ENCODE data around the gene ANKH.

The ANKH gene

DNA sequence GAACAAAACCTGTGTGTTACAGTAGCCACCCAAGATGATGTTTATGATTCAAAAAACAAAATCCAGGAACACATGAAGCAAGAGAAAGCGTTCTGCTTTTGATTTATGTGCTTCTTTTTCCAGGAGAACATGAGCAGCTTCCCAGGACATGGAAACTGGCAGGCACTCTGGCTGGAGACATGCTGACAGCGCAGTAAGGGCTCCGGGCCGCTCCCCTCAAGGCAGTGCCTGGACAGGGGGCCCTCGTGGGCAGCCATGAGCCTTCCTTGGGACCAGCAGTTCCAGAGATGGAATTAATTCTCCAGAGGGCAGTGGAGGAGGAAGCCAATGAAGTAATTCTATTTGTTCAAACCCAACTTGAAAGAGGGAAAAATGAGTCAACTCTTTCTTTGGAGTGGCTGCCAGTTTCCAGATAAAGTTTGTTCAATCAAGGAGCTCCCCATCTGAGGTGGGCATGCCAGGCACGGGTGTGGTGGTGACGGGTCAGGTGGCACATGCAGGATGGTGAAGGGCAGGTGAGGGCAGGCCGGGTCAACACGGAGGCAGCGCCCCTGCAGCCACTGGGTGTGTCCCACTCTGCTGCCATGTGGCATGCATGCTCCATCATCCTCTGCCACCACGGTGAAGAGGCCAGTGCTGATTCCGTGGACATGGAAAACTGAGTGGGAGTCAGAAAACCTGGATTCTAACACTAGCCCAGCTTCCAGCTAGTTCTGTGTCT, 123.2 kb downstream of the ANKH start:
- H3K36me3 ChIP-seq (ENCODE audit: insufficient read depth, low read length): peaks cover 66% of the 10 kb centered on the region
- 0 out of 2 replicates have a peak, but pooled peaks cover 2% of the 10 kb centered on the region for H3K4me1 ChIP-seq (ENCODE audit: insufficient read depth, low read length)
- no peak overlapping the region for H3K9ac ChIP-seq (ENCODE audit: low read depth, low read length)
- no peaks in the 10 kb centered on the region for H3K9me3 ChIP-seq (ENCODE audit: insufficient read depth, low read length, severe bottlenecking)
- ATAC-seq (ENCODE audit: insufficient read depth, low read depth): no peak
- no peaks in the 10 kb centered on the region for H4K20me1 ChIP-seq (ENCODE audit: insufficient read depth, low read length)
- H3K27ac ChIP-seq (ENCODE audit: low read length): no peak overlapping the region
- TF ChIP-seq, protein P1, sequence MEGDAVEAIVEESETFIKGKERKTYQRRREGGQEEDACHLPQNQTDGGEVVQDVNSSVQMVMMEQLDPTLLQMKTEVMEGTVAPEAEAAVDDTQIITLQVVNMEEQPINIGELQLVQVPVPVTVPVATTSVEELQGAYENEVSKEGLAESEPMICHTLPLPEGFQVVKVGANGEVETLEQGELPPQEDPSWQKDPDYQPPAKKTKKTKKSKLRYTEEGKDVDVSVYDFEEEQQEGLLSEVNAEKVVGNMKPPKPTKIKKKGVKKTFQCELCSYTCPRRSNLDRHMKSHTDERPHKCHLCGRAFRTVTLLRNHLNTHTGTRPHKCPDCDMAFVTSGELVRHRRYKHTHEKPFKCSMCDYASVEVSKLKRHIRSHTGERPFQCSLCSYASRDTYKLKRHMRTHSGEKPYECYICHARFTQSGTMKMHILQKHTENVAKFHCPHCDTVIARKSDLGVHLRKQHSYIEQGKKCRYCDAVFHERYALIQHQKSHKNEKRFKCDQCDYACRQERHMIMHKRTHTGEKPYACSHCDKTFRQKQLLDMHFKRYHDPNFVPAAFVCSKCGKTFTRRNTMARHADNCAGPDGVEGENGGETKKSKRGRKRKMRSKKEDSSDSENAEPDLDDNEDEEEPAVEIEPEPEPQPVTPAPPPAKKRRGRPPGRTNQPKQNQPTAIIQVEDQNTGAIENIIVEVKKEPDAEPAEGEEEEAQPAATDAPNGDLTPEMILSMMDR (IDR thresholded peaks at IDR 0.05; ENCODE audit: borderline replicate concordance, extremely low read depth, low read length, poor library complexity, severe bottlenecking): no peak
- TF ChIP-seq EZH2 (IDR thresholded peaks at IDR 0.05; ENCODE audit: borderline replicate concordance, low read depth, low read length, severe bottlenecking): no peak
- H3K4me2 ChIP-seq (ENCODE audit: insufficient read depth, low read length): no peak overlapping the region
- no peak overlapping the region for H3K4me3 ChIP-seq (ENCODE audit: low read depth in 1 of 2, low read length in 2 of 2)
- H3K79me2 ChIP-seq (ENCODE audit: insufficient read depth, low read length): no peaks in the 10 kb centered on the region
- no peaks in the 10 kb centered on the region for H3K27me3 ChIP-seq (ENCODE audit: insufficient read depth, low read length, poor library complexity)
- H2AFZ ChIP-seq (ENCODE audit: low read depth, low read length): no peak overlapping the region
- no peak for DNase-seq

DNA sequence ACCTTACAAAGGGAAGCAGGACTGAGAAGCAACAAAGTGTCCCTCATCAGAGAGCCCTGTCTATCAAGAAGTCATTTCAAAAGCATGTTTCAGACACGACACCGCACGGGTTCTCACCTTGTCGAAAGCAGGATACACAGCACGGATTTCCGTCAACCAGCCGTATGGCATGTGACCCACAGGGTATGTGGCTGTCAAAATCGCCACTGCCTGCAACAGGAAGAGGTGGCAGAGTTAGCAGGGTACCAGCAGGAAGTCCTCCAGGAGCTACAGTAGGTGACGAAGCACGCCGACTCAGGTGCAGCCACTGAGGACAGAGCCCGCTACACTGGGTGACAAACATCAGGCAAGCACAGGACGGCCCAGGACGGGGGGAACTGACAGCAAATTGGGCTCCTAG, 125.8 kb downstream of the ANKH start:
- no peak for ATAC-seq (ENCODE audit: insufficient read depth, low read depth)
- no peak for DNase-seq
- Histone ChIP-seq H3K4me3 (ENCODE audit: low read depth in 1 of 2, low read length in 2 of 2) (no peak overlapping the region), H3K4me1 (ENCODE audit: insufficient read depth, low read length) (peaks cover 26% of the 10 kb centered on the region), H3K36me3 (ENCODE audit: insufficient read depth, low read length) (peaks cover 69% of the 10 kb centered on the region), H2AFZ (ENCODE audit: low read depth, low read length) (no peak overlapping the region), H3K27ac (ENCODE audit: low read length) (no peak overlapping the region), H3K27me3 (ENCODE audit: insufficient read depth, low read length, poor library complexity) (no peaks in the 10 kb centered on the region), H4K20me1 (ENCODE audit: insufficient read depth, low read length) (peaks cover 10% of the 10 kb centered on the region), H3K79me2 (ENCODE audit: insufficient read depth, low read length) (no peaks in the 10 kb centered on the region), H3K4me2 (ENCODE audit: insufficient read depth, low read length) (no peak overlapping the region), H3K9ac (ENCODE audit: low read depth, low read length) (no peak overlapping the region), H3K9me3 (ENCODE audit: insufficient read depth, low read length, severe bottlenecking) (no peaks in the 10 kb centered on the region)
- no peak for TF ChIP-seq EZH2 (IDR thresholded peaks at IDR 0.05; ENCODE audit: borderline replicate concordance, low read depth, low read length, severe bottlenecking)
- TF ChIP-seq, protein P1 (IDR thresholded peaks at IDR 0.05; ENCODE audit: borderline replicate concordance, extremely low read depth, low read length, poor library complexity, severe bottlenecking): no peak

DNA sequence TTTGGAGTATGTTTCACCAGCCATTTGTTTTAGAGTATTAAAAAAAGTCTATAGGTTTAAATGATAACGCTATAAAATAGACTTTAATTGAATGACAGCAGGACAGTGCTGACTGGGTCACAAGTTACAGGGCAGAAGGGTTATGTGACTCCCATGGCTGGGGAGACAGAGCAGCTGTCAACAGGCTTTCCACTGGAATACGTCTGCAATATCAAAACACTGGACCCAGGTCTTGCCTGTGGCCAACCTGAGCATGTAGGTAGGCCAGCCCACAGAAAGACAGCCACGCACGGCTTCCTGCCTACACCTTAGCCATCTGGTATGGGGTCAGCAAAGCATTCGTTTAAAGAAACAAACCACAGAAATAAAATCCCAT, 126.4 kb downstream of the ANKH start:
- no peak for ATAC-seq (ENCODE audit: insufficient read depth, low read depth)
- H3K27ac ChIP-seq (ENCODE audit: low read length): no peak overlapping the region
- no peak for TF ChIP-seq EZH2 (IDR thresholded peaks at IDR 0.05; ENCODE audit: borderline replicate concordance, low read depth, low read length, severe bottlenecking)
- TF ChIP-seq, protein P1 (IDR thresholded peaks at IDR 0.05; ENCODE audit: borderline replicate concordance, extremely low read depth, low read length, poor library complexity, severe bottlenecking): no peak

More for the DNA sequence above, 126.4 kb downstream of the ANKH start:
- H3K4me2 ChIP-seq (ENCODE audit: insufficient read depth, low read length): no peak overlapping the region
- H2AFZ ChIP-seq (ENCODE audit: low read depth, low read length): no peak overlapping the region
- H4K20me1 ChIP-seq (ENCODE audit: insufficient read depth, low read length): peaks cover 10% of the 10 kb centered on the region
- no peaks in the 10 kb centered on the region for H3K79me2 ChIP-seq (ENCODE audit: insufficient read depth, low read length)
- H3K9me3 ChIP-seq (ENCODE audit: insufficient read depth, low read length, severe bottlenecking): no peaks in the 10 kb centered on the region
- H3K4me3 ChIP-seq (ENCODE audit: low read depth in 1 of 2, low read length in 2 of 2): no peak overlapping the region
- no peak overlapping the region for H3K9ac ChIP-seq (ENCODE audit: low read depth, low read length)
- peaks cover 26% of the 10 kb centered on the region for H3K4me1 ChIP-seq (ENCODE audit: insufficient read depth, low read length)
- DNase-seq: no peak
- no peaks in the 10 kb centered on the region for H3K27me3 ChIP-seq (ENCODE audit: insufficient read depth, low read length, poor library complexity)
- H3K36me3 ChIP-seq (ENCODE audit: insufficient read depth, low read length): peaks cover 69% of the 10 kb centered on the region

Measured in DND-41 (cell line).